ENCODE measurements around the gene ACP2. TPM values are rescaled to one million over a fixed set of nuclear protein-coding genes. Genes with fewer than 3 reads are reported as not detected.

ACP2 gene
- total and polyA plus RNA-seq, 8 donors: 22.5 to 53.6 (median 32.3) TPM

GRCh38 chr11:47269002-47269828, 20.6 kb upstream of the ACP2 start:
- intact Hi-C loops (cut with DNase I): no loop called here
- FAIRE-seq (no peak), DNase-seq (peak; percentile 89 to 94 (median 92)), ATAC-seq (peak; percentile 87 to 94 (median 89))
- TF ChIP-seq CTCF (IDR thresholded peaks at IDR 0.05): no peak
- H3K36me3 ChIP-seq: peaks cover 0 to under 1% (median 0%) of the 10 kb centered on the region in 3 donors
- H3K4me3 ChIP-seq: peak overlapping the region; percentile 73 to 82 (median 78)
- H3K9me3 ChIP-seq: no peaks in the 10 kb centered on the region
- H3K27me3 ChIP-seq: no peaks in the 10 kb centered on the region
- peaks cover 13 to 15% (median 14%) of the 10 kb centered on the region in 3 donors for H3K4me1 ChIP-seq
- peak overlapping the region; percentile 84 to 95 (median 94) for H3K27ac ChIP-seq
- 7 to 9% methylated on average over 38 to 52 of the region's 52 CpGs for WGBS, 2 donors

GRCh38 chr11:47268448-47269001, 19.9 kb upstream of the ACP2 start:
- H3K4me1 ChIP-seq: peaks cover 13 to 15% (median 14%) of the 10 kb centered on the region in 3 donors
- H3K36me3 ChIP-seq: no peaks in the 10 kb centered on the region
- DNase-seq (peak in 1 of 6 donors; percentile 19), FAIRE-seq (no peak), ATAC-seq (no peak)
- intact Hi-C loops (cut with DNase I): no loop called here
- WGBS, 2 donors: 71 to 73% methylated on average over 13 of the region's 13 CpGs
- H3K27ac ChIP-seq: peak overlapping the region; percentile 84 to 95 (median 94)
- no peaks in the 10 kb centered on the region for H3K27me3 ChIP-seq
- peak overlapping the region in 2 of 4 donors; percentile 73 to 78 for H3K4me3 ChIP-seq
- TF ChIP-seq CTCF (IDR thresholded peaks at IDR 0.05): no peak
- no peaks in the 10 kb centered on the region for H3K9me3 ChIP-seq

- ATAC-seq (no peak), FAIRE-seq (no peak), DNase-seq (peak in 1 of 6 donors; percentile 20)
- no peaks in the 10 kb centered on the region for H3K9me3 ChIP-seq
- TF ChIP-seq CTCF (IDR thresholded peaks at IDR 0.05): no peak
- H3K4me3 ChIP-seq: no peak overlapping the region
- 74 to 79% methylated on average over 6 of the region's 6 CpGs for WGBS, 2 donors
- no peaks in the 10 kb centered on the region for H3K36me3 ChIP-seq
- H3K27me3 ChIP-seq: no peaks in the 10 kb centered on the region
- peak overlapping the region in 2 of 4 donors; percentile 93 to 95 for H3K27ac ChIP-seq
- peaks cover 13 to 15% (median 14%) of the 10 kb centered on the region in 3 donors for H3K4me1 ChIP-seq
- intact Hi-C loops (cut with DNase I): no loop called here
Measured at GRCh38 chr11:47267876-47268275, 19.3 kb upstream of the ACP2 start.

- intact Hi-C loops (cut with DNase I): loop anchor here in 1 of 3 donors (5.0 kb wide), 1 partner anchor 82 kb away; no protein-coding TSS in a partner anchor
Measured at GRCh38 chr11:47264521-47264920, 15.9 kb upstream of the ACP2 start.

More at GRCh38 chr11:47264521-47264920, 15.9 kb upstream of the ACP2 start:
- Histone ChIP-seq H3K4me3 (no peak overlapping the region), H3K27ac (no peak overlapping the region), H3K27me3 (no peaks in the 10 kb centered on the region), H3K4me1 (no peaks in the 10 kb centered on the region), H3K36me3 (no peaks in the 10 kb centered on the region), H3K9me3 (no peaks in the 10 kb centered on the region)
- no peak for FAIRE-seq
- no peak for DNase-seq
- no peak for TF ChIP-seq CTCF (IDR thresholded peaks at IDR 0.05)
- 75 to 82% methylated on average over 4 of the region's 4 CpGs for WGBS, 2 donors
- no peak for ATAC-seq

Measured in pancreas (tissue), 10 donors.